Measurements from ENCODE around the gene MRPL32. TPM values are rescaled to one million over a fixed set of nuclear protein-coding genes. Genes with fewer than 3 reads are reported as not detected.

Gene MRPL32
- total RNA-seq, 4 donors from 2014 or later, result 10.0 to 79.4 (median 51.9) TPM

DNA sequence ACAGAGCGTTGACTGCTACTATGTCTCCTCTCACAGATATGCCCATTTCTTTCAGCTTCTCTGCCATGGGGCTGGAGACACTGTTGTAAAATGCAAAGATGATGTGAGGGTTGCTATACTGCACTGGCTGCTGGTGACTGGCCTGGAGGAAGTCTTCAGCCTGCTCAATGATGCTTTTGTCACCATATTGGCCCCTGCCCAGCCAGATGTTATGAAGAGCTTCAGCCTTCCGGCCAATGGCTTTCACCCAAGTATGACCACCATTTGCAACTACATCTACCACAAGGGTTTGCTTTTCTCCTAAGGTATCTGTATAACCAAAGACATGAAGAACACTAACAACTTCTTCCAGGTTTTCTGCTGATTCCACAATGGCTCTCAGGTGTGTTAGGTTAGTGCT is 21.9 kb upstream of the MRPL32 start:
- intact Hi-C loops (cut with DNase I; ENCODE audit: low total_unique reads), result no loop called here
- TF ChIP-seq, protein P1, sequence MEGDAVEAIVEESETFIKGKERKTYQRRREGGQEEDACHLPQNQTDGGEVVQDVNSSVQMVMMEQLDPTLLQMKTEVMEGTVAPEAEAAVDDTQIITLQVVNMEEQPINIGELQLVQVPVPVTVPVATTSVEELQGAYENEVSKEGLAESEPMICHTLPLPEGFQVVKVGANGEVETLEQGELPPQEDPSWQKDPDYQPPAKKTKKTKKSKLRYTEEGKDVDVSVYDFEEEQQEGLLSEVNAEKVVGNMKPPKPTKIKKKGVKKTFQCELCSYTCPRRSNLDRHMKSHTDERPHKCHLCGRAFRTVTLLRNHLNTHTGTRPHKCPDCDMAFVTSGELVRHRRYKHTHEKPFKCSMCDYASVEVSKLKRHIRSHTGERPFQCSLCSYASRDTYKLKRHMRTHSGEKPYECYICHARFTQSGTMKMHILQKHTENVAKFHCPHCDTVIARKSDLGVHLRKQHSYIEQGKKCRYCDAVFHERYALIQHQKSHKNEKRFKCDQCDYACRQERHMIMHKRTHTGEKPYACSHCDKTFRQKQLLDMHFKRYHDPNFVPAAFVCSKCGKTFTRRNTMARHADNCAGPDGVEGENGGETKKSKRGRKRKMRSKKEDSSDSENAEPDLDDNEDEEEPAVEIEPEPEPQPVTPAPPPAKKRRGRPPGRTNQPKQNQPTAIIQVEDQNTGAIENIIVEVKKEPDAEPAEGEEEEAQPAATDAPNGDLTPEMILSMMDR (IDR thresholded peaks at IDR 0.05), result no peak
- no peak for TF ChIP-seq POLR2A (IDR thresholded peaks at IDR 0.05)
- Histone ChIP-seq H3K4me3 (no peak overlapping the region), H3K36me3 (no peaks in the 10 kb centered on the region), H3K27me3 (no peaks in the 10 kb centered on the region), H3K4me1 (peaks cover 0 to 10% of the 10 kb centered on the region in 2 donors), H3K9me3 (no peaks in the 10 kb centered on the region), H3K27ac (no peak overlapping the region)
- no peak for DNase-seq

DNA sequence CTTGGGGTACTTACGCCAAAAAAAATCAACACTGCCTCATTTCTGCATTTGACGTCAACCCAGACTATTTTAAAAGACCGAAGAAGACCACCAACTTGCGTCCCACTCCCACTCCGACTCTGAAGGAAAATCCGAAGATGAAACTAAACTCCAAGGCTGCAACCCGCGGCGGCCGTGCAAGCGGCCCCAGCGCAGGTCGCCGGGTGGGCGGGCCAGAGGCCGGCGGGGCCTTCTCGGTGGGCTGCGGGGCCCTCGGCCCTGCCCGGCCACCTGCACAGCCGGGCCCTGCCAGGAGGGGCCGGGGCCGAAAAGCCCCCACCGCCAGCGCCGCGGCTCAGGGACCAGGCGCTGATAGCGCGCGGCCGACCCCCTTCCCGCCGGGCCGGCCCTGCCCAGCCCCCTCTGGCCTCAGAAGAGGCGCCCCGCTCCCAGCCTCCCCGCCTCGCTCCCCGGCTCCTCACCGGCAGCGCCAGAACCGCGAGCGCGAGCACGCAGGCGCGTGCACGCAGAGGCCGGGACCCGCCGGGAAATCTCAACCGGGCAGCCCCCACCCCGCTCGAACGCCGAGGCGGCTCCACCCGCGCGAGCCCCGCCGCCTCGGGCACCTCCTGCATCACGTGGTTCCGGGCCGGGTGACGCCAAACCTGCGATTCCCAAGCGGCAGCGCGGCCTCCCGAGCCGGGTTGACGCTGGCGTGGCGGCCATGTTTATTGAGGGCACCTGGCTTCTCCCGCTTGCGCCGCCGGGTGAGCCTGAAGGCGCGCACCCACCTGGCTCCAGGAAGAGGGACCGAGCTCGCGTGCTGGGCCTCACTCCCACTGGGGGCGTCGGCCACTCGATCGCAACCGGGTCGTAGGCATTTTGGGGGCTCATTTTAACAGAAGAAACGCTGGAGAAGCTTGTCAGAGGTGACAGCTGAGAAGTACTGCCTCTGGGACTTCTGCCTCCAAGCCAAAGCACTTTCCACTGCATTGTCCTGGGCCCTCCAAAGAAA is 20.4 kb upstream of the MRPL32 start, which contains the start of gene C7orf25:
C7orf25 (minus strand) TSS at position 617 of the 994 bp plus-strand sequence. CDS start 1,170 bp downstream, outside the sequence.
- H3K27ac ChIP-seq, result peak within 1 kb of the TSS; percentile 84 to 88
- H3K4me3 ChIP-seq, result peak within 1 kb of the TSS; percentile 44 to 94
- peak; percentile 95 to 96 for DNase-seq
- intact Hi-C loops (cut with DNase I; ENCODE audit: low total_unique reads), result no loop called here
- no peaks in the 10 kb centered on the region for H3K27me3 ChIP-seq
- H3K36me3 ChIP-seq, result no peaks in the 10 kb centered on the region
- H3K9me3 ChIP-seq, result no peaks in the 10 kb centered on the region
- TF ChIP-seq POLR2A (IDR thresholded peaks at IDR 0.05), result peak in 1 of 2 donors; percentile 63
- TF ChIP-seq, protein P1 (IDR thresholded peaks at IDR 0.05), result peak in 1 of 4 experiments; percentile 11
- peaks cover 0 to 10% of the 10 kb centered on the region in 2 donors for H3K4me1 ChIP-seq

DNA sequence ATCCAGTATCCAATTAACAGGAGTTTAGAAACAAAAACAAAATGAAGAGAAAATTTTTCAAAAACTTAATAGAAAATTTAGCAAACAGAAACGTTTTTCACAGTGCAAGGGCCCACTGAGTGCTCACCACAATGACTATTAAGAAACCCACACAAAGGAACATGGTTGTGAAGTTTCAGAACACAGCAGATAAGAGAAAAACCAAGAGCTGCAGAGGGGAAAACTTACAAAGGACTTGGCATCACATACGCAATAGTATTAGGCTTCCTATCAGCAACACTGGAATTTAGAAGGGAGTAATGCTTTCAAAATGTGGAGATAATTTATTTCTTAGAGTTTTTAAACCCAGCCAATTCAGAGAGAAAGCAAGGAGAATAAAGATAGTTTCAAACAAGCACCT is 18.6 kb upstream of the MRPL32 start:
- Histone ChIP-seq H3K27me3 (no peaks in the 10 kb centered on the region), H3K27ac (peak overlapping the region; percentile 59 to 75), H3K4me3 (no peak overlapping the region), H3K9me3 (no peaks in the 10 kb centered on the region), H3K4me1 (peaks cover 0 to 10% of the 10 kb centered on the region in 2 donors), H3K36me3 (no peaks in the 10 kb centered on the region)
- intact Hi-C loops (cut with DNase I; ENCODE audit: low total_unique reads), result no loop called here
- no peak for TF ChIP-seq POLR2A (IDR thresholded peaks at IDR 0.05)
- TF ChIP-seq, protein P1 (IDR thresholded peaks at IDR 0.05), result no peak
- no peak for DNase-seq

DNA sequence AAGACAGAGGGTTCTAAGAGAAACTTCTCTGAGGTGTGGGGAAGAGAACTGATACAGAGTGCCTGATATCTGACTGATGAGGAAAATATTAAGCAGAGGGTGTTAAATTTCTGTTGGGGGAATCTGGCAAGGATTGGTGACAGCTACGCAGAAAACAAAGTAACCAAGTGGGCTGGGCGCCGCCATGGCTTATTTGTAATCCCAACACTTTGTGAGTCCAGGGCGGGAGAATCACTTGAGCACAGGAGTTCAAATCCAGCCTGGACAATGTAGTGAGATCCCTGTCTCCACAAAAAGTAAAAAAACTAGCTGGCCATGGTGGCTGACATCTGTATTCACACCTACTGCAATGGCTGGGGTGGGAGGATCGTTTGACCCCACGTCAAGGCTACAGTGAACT is 18.2 kb upstream of the MRPL32 start:
- no peaks in the 10 kb centered on the region for H3K36me3 ChIP-seq
- H3K4me3 ChIP-seq, result no peak overlapping the region
- H3K27me3 ChIP-seq, result no peaks in the 10 kb centered on the region
- intact Hi-C loops (cut with DNase I; ENCODE audit: low total_unique reads), result no loop called here
- peaks cover 0 to 10% of the 10 kb centered on the region in 2 donors for H3K4me1 ChIP-seq
- TF ChIP-seq, protein P1 (IDR thresholded peaks at IDR 0.05), result no peak
- no peak for TF ChIP-seq POLR2A (IDR thresholded peaks at IDR 0.05)
- DNase-seq, result peak in 1 of 2 donors; percentile 20
- H3K9me3 ChIP-seq, result no peaks in the 10 kb centered on the region
- peak overlapping the region; percentile 59 to 75 for H3K27ac ChIP-seq
